ENCODE data around the gene SOX10.

Gene SOX10

DNA sequence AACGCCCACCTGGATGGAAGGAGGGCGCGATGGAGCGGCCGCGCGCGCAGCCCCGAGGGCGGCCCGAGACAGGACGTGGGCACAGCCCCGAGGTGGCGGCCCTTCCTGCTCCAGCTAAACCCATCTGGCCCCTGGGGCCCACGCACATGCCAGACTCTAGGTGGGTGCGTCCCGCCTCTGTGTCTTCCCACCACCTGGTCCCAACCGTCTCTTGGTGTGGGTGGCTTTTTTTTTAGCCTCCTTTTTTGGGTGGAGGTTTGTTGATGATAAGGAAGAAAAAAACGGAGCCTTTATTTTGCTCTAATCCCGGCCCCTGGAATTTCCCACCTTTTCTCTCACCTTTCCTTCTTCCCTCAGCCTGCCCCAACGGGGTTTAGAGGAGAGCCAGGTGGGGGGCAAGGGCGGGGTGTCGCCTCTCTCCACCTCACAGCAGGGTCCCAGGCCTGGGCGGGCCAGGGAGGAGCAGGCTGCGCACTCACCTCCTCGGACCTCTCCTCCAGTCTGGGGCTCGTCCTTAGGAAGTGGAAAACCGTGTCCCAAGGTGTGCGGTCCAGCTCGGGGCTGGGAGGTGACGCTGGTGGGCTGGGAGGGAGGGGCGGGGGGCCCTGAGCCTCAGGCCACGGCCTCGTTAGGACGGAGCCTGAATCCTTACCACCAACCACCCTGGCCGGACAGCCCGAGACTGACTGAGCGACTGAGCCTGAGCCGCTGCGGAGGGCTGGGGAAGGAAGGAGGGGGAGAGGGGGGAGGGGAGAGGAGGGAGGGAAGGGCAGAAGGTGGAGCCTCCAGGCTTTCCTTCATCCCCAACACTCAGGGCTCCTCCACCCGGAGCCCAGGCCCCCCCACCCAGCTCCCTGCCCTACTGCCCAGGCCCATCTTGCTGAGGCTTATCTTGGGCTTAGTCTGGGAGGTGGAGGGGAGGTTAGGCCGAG lies at the start of gene SOX10:
Gene SOX10 (minus strand): TSS at position 696 of the 932 bp plus-strand sequence. CDS start 771 bp downstream, outside the sequence.
- DNase-seq, result no peak

DNA sequence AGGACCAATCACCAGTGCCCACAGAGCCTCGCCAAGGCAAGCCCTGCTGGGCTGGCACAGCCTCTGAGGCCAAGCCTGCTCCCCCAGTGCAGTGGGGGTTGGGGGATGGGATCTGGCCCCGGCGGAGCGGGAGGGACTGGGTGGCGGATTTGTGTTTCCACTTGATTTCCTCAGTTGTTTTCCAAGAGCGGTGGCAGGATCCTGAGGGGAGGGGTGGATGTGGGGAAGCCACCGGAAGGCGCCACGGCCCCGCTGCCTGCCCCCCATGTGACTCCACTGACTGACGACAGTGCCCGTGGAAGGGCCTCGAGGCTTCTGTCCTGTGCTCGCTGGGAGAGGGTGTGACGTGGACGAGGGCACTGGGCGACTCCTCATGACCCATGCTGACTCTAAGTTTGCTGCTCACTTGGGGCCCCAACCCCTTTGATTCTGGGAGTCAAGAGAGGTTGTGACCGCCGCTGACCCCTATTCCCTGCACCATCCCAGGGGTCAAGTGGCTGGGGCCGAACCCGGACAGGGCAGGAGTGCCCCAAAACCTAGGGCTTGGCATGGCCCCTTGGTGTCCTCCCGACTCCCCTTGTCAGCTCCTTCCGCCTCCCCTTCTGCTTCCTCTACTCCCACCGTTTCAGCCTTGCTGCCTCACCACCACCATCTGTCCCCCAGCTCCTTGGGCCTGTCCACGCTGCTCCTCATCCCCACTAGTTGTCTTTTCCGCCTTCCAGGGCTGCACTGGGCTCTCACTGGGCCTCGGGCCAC lies 49.3 kb upstream of the SOX10 start:
- DNase-seq, result no peak

DNA sequence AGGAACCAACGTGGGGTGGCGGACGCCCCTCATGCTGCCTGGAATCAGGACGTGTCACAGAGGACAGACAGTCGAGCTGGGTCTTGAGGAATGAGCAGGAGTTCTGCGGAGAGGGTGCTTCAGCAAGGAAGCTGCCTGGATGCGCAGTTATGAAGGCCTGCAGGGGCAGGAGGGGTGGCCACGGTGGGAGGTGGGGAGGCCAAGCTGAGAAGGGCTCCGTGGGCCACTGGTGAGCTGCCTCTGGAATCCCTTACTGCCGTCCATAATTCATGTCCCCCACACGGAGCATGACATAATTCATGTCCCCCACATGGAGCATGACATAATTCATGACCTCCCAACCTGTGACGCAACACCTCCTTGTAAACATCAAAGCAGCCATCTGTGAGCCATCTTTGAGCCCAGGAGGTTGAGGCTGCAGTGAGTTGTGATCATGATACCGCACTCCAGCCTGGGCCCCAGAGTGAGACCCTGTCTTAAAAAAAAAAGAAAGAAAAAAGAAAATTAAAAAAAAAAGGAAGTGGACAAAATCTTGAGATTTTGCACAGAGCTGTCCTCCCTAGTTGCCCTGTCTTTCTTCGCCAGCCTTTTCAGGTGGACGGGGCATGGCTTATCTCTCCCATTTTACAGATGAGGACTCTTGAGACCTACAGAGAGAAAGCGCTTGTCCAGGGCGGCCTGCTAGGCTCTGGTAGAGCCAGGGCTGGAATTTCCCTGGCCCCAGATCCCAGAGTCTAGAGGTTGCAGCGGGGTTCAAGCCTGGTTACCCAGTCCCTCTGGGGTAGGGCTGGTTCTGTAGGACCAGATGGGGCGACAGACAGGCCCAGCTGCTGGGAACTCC lies 48.5 kb upstream of the SOX10 start:
- no peak for DNase-seq

DNA sequence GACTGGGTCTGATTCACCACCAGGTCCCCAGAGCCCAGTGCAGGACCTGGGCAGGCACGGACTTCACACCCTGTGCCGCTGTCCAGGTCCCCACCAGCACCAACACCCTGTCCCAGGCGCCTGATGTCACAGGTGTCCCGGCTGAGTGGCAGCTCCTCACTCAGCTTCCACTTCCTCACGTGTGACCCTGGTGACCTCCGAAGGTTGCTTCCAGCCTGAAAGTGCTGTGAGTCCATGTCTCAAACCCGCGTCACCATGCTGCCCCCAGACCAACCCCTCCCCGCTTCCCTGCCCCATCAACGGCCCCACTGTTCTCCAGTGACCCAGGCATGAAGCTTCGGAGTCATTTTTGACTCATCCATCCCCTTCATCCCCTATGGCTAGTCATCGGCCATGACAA lies 47.1 kb upstream of the SOX10 start:
- DNase-seq, result no peak

DNA sequence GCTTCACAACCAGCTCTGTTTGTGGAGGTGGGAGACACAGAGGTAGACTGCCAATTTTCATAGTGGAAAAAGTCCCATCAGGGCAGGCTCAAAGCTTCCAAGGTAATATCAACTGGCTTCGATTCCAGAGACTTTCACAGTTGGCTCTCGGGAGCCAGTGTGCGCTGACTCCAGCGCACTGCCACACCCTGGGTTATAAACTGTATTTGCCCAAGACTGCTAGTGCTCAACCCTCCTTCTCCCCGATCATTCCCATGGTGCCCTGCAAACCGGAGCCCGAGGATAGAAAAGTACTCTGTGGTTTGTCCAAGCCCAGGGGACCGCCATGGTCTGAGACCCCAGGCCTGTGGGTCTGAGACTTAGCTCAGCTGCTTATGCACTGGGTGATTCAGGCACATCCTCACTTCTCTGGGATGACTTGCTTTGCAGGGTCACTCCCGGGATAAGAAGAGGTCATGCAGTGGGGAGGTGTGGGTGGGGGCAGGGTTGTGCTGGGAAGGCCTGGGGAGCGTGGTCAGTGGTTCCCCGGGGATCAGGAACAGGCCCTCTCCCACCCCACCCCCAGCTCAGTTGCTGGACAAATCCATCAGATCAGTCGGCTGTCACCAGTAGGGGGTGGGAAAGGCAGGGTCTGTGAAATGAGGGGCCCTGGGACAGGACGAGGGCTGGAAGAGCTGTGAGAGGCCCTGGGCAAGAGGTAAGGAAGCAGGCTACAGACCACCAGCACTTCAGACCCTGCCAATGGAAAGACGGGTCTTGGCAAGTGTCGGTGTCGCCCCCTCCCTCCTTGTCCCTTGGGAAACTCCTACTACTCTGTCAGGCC lies 46.2 kb upstream of the SOX10 start:
- DNase-seq, result no peak

DNA sequence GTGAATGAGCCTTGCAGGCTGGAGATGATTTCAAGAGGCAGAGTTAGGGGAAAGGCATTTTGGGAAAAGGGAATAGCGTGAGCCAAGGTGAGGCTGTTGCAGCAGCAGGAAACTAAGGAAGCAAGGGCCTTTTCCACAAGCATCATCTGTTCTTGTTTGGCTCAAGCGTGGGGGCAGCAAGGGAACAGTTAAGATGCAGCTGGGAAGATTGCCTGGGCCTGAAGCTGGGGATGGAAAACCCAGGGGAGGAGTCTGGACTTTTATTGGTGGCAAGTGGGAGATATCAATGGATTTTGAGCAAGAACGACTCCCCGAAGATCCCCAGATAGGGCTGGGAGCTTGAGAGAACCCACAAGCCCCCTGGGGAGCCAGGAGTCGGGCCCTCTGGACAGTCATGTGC lies 45.5 kb upstream of the SOX10 start:
- no peak for DNase-seq

DNA sequence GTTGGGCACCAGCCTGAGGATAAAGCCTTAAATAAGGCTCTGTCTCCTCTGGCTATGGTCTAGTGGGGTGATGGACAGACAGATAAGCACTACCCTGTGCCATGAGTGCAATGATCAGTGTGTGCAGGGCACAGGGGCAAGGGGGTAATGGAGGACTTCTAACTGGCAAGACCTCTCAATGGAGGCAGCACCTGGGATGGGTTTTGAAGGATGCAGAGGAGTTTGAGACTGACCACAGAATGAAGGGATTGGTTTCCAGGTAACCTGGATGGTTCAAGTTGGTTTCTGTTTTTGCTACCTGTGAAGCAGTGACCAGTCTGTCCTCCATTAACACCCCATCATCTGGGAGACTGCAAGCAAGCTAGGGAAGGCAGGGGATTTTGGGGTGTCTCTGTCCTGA lies 45.0 kb upstream of the SOX10 start:
- DNase-seq, result no peak

DNA sequence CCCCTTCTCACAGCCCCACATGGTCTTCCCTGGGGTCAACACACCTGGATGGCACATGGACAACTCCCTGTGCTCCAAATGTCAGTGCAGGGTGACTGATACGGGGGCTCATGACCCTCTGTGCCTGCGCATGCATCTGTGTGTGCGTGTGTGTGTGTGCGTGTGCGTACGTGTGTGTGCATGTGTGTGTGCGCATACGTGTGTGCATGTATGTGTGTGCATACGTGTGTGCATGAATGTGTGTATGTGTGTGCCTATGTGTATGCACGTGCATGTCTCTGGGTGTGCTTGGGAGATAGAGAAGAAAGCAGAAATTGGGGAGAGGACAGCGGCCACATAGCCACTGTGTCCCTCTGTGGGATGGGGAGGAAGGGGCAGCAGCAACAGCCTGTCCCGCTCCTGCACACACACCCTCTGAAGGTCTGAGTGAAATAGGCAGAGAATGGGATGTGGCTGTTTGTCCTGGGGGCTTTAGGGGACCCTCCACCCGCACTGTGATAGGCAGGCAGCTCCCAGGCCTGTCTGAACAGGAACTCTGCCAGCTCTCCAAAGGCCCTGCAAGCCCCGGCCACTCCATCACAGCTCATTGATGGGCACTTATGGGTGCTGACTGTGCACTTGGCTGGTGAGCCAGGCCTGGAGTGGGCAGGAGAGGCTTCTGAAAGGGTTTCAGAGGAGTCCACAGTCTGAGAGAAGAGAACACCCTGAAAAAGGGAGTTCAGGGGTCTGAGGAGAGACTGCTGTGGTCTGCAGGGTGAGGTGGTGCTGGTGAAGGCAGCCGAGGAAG lies 44.2 kb upstream of the SOX10 start:
- no peak for DNase-seq

DNA sequence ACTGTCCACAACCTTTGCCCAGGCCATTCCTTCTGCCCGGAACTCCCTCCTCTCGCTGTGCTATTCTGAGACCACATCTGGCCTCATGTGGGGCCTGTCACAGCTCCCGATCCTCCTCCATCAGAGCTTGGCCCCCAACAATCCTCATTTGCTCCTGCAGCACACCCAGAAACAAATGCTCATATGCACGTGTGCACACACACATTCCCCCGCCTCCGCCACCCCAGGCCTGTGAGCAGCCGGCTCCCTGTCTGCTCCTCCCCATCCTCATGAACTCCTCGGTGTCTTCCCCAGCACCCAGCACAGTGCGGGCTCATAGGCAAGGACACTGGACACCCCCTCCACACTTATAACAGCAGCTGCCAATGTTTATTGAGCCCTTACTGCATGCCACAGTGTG lies 43.1 kb upstream of the SOX10 start:
- DNase-seq, result no peak

DNA sequence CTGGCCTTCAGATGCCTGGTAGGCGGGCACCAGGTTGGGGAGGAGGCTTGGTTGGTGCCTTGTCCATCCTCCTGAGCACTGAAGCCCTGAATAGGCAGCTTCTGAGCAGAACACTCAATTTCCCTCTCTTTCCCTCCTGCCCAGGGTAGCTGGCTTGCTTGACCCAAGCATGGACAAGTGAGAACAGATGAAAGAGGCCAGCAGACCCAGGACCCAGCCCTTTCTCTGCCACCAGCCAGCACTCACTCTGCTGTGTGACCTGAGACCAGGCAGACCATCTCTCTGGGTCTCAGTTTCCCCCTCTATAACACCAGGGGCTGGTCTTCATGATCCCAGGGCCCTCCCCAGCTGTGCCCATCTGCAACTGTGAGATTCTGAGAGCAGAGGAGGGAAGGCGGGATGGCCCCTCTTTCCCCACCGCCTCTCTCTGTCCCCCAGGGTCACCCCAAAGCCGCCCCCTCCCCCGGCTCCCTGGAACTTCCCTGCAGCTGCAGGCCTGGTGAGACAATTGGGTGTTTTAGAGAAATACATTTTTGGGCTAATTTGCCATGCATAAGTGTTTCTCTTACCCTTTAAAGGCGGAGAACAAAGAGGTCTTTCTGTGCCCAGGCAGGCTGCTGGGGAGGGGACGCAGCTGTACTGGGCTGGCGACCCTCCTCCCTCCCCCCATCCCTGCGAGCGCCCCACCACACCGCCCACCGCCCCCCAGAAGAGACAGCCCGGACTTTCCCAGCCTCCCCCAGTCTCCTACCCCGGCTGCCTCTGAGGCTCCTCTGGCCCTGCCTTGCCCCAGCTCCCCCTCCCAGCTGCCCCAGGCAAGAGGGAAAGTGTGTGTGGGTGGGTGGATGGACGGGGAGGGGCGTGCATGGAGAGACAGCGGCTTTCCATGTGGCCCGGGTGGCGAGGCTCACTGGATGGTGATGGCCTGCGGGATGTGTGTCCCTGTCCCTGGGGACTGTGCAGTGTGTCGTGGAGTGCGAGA lies 42.1 kb upstream of the SOX10 start:
- DNase-seq, result no peak

DNA sequence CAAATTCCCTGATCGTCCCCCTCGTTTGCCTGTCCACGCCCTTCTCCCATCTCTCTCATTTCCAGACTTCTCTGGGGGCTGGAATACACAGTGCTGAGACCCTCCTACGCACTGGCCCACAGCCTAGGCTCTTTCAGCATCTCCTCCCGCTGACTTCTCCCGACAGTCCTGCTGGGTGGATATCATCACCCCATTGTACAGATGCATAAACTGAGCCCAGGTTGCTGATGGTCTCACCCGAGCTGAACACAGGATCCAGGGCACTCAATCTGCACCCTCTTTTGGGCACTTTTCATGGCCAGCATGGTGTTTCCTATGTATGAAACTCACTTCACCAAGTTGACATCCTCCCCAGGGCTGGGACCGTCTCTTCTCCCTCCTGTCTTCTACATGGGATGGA lies 41.2 kb upstream of the SOX10 start:
- DNase-seq, result no peak

DNA sequence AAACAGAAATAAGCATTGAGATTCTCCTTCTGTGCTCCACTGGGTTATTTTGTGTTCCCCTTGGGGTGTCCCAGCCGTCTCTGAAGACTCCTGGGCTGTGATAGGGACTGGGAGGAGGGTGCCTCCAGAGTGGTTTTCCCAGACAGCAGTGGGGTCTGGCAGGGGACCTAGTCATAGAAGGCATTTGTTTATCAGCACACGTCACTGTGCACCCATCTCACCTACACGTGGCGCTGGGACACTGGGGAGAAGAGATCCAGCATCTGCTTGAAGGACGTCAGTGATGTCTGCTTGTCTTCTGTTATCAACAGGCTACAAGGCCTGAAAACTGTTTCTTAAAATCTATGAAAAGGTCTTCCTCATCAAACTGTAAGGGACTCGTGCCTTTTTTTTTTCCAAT lies 38.7 kb upstream of the SOX10 start:
- DNase-seq, result no peak

DNA sequence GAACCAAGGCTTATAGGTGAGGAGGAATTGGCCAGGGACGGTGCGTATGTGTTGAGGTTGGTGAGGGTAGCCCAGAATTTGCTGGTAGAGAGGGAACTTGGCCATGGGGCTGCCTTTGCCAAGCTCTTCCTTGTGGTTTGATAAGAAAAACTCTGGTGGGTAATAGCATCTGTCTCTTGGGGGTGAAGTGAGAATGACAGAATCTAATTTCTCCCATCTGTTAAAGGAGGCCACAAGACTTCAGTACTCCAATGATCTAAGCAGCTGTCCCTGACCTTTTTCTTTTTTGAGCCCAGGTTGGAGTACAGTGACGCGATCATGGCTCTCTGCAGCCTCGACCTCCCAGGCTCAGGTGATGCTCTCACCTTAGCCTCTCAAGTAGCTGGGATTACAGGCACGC lies 36.9 kb upstream of the SOX10 start:
- no peak for DNase-seq

DNA sequence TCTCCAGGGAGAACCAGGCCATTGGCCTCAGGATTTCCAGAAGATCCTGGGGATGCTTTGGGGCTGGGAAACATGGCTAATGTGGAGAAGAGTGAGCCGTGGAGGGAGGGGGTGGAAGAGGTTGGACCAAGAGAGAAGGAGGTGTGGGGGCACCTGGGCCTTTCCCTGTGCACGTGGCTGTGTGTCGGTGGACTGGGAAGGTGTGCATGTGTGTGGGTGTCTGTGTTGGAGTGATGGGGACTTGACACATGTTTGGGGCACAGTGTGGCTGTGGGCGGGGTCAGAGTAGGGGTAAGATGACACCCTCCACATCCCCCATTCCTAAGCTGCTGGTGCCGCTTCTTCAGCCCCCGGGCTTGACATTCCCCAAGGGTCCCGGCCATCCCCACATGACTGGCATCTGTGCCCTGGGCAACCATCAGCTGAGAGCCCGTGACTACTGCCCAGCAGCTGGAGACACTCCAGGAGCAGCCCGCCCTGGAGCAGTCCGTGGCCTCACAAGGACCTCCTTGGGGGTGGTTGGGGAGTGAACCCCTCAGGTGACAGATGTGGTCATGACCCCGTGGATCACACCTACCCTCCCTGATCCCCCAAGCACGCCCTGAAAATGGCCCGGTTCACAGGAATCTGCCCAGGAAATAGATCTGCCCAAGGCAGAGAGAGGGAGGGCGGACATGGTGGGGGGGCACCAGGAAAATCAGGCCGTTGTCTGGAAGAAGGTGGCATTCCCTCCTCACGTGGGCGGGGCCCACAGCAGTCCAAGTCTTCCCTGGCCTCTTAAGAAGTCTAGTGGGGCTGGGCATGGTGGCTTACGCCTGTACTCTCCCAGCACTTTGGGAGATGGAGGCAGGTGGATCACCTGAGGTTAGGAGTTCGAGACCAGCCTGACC lies 34.8 kb upstream of the SOX10 start:
- no peak for DNase-seq

DNA sequence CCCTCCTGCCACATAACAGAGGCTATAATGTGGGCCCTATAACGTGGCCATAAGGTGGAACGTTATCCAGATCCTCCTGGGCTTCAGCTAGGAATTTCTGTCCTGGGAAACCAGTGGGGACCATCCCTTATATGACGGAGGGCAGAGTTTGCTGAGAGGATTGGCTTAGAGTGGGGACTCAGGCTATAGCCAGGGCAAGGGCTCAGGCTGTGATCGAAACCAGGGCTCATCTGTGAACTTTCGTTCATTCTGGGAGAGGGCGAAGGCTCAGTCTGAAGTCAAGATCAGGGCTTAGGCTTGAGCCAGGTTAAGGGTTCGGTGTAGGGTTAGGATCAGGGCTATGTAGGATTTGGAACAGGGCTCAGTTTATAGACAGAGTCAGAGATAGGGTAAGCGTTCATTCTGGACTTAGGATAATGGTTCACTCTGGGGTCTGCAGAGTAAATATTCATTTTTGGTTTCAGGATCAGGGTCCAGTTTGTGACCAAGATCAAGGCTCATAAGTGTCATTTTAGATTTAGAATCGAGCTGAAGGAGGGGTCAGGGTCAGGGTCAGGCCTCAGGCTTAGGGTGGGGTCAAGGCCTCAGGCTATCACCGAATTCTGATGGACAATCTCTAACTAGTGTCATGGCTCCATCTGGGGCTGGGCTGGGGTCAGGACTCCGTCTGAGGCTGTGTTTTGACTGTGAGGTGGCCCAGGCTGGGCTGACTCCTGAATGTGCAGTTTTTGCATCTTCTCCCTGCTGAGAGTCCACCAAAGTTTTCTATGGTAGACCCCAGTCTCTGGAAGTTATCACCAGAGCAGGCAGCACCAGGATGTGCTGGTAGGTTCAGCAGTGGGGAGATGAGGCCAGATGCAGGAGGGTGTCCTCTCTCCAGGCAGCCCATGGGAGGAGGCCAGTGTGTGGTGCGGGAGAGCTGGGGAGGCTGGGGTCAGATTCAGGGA lies 33.9 kb upstream of the SOX10 start:
- DNase-seq, result no peak

DNA sequence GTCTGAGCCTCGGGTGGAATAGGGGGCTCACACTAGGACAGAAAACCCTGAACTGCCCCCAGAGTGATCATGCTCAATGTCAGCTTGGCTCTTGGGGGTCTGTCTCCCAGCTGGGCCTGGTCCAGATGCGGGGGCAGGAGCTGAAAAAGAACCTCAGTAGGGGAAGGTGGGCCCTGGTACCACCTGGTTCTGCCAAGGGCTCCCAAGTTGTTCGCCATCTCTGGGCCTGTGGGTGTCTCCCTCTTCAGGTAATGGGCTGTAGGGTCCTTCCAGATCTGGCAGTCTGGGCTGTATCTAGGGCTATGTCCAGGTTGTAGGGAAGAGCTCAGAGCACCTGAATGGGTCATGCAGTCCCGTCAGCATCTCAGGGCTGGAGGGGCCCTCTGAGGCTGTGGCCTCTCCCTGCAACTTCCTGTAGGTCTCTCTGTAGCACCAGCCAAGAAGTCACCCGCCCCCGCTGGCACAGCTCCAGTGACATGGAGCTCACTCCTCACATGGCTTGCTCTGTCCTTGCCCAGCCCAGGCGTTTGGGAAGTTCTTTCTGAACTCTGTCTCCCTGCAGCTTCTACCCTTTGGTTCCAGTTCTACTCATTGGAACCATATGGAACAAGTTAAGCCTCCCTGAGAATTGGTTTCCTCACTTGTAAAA lies 33.0 kb upstream of the SOX10 start:
- peak; percentile 75 for DNase-seq

All from left hindlimb (tissue), 1 donor.